ENCODE measurements around the gene SETD6.
"Not testable (repeated sequence)": the region's sequence is repeated elsewhere in the genome, so short reads cannot be mapped to it uniquely, and the experiment has no call there.

SETD6 gene

GRCh38 chr16:58548378-58548777 lies 33.1 kb downstream of the SETD6 start:
- no peak for DNase-seq

GRCh38 chr16:58551496-58551895 lies 36.2 kb downstream of the SETD6 start:
- DNase-seq = no peak

- DNase-seq = no peak
Measured at GRCh38 chr16:58556678-58557077, 41.4 kb downstream of the SETD6 start.

GRCh38 chr16:58563235-58563634 lies 47.9 kb downstream of the SETD6 start:
- DNase-seq = no peak

GRCh38 chr16:58563775-58564174 lies 48.5 kb downstream of the SETD6 start:
- no peak for DNase-seq

- DNase-seq = not testable (repeated sequence)
Measured at GRCh38 chr16:58565697-58566096, 50.4 kb downstream of the SETD6 start.
